HepG2 (cell line): ENCODE measurements around the gene RBM44. TPM values are rescaled to one million over a fixed set of nuclear protein-coding genes. Genes with fewer than 3 reads are reported as not detected.

Experiments used
- AHDC1 ChIP-seq: sonication (generic); formaldehyde crosslinking; IDR thresholded peaks from 2 replicates; pipeline ENCODE4 v1.5.1; 2020; ENCODE audit warnings: mild to moderate bottlenecking, missing genetic modification reagents, borderline replicate concordance
- CAMTA2 ChIP-seq: sonication (generic); formaldehyde crosslinking; IDR thresholded peaks from 2 replicates; pipeline ENCODE4 v1.4.0; 2020; ENCODE audit warnings: mild to moderate bottlenecking, missing genetic modification reagents, borderline replicate concordance
- ELK4 ChIP-seq: sonication (generic); formaldehyde crosslinking; IDR thresholded peaks from 2 replicates; pipeline ENCODE4 v1.9.0; 2021; ENCODE audit warnings: missing genetic modification reagents, borderline replicate concordance
- FOSL2 ChIP-seq: sonication (generic); formaldehyde crosslinking; IDR thresholded peaks from 2 replicates; pipeline ENCODE4 v1.4.0; 2020; ENCODE audit warnings: missing genetic modification reagents
- MATR3 ChIP-seq: sonication (generic); formaldehyde crosslinking; IDR thresholded peaks from 2 replicates; pipeline ENCODE4 v1.4.0; 2020; ENCODE audit warnings: missing genetic modification reagents
- PHF5A ChIP-seq: IDR thresholded peaks from one replicate; pipeline ENCODE4 v1.6.1; 2018; ENCODE audit warnings: low read depth, missing genetic modification reagents; ENCODE audit not compliant: unreplicated experiment
- RBFOX2 ChIP-seq: fragments of 200-400 bp; formaldehyde crosslinking; IDR thresholded peaks from 2 replicates; pipeline ENCODE4 v1.6.1; 2017; ENCODE audit warnings: low read depth, mild to moderate bottlenecking, low read length
- SMAD9 ChIP-seq: sonication (generic); formaldehyde crosslinking; IDR thresholded peaks from 2 replicates; pipeline ENCODE4 v1.5.1; 2020; ENCODE audit warnings: mild to moderate bottlenecking, missing genetic modification reagents
- ZEB1 ChIP-seq: IDR thresholded peaks from 2 replicates; pipeline ENCODE4 v1.6.1; 2012; ENCODE audit warnings: mild to moderate bottlenecking, low read depth, inconsistent platforms; ENCODE audit not compliant: insufficient replicate concordance
- ZFP36L2 ChIP-seq: sonication (generic); formaldehyde crosslinking; IDR thresholded peaks from 2 replicates; pipeline ENCODE4 v1.4.0; 2020; ENCODE audit warnings: missing genetic modification reagents
- ZNF121 ChIP-seq: sonication (generic); formaldehyde crosslinking; IDR thresholded peaks from 2 replicates; pipeline ENCODE4 v1.5.0; 2020; ENCODE audit warnings: mild to moderate bottlenecking, missing genetic modification reagents
- ZNF160 ChIP-seq: sonication (generic); formaldehyde crosslinking; IDR thresholded peaks from 2 replicates; pipeline ENCODE4 v1.8.0; 2022; ENCODE audit warnings: mild to moderate bottlenecking, inconsistent platforms, missing genetic modification reagents
- ZNF232 ChIP-seq: sonication (generic); formaldehyde crosslinking; IDR thresholded peaks from 2 replicates; pipeline ENCODE4 v1.4.0; 2020; ENCODE audit warnings: missing genetic modification reagents, borderline replicate concordance
- ZNF552 ChIP-seq: sonication (generic); formaldehyde crosslinking; IDR thresholded peaks from 2 replicates; pipeline ENCODE4 v1.9.0; 2022; ENCODE audit warnings: missing genetic modification reagents, mild to moderate bottlenecking, borderline replicate concordance
- ZNF580 ChIP-seq: IDR thresholded peaks from 2 replicates; pipeline ENCODE4 v1.6.1; 2016; ENCODE audit warnings: low read depth, borderline replicate concordance
- ZNF629 ChIP-seq: sonication (generic); formaldehyde crosslinking; conservative IDR thresholded peaks from 2 replicates; pipeline ENCODE4 v1.5.0; 2020; ENCODE audit warnings: missing genetic modification reagents
- polyA plus RNA-seq, 8 experiments: library from polyadenylated mRNA; depleted of rRNA in 3 of 8; stranded (reverse) in 7 of 8; unstranded in 1 of 8; fragments of >200 nt; fragmentation: Illumina TruSeq in 4 of 8; extraction: Trizol in 4 of 8; gene quantifications; 2 replicates each; pipeline versions ENCODE4 v1.2.1 to v1.2.3, GENCODE V29; 2011 to 2016; ENCODE audit warnings: low read depth in 4 of 8, missing spikeins in 1 of 8, mixed read lengths in 1 of 8; ENCODE audit not compliant: insufficient read depth in 1 of 8
- total RNA-seq, 5 experiments: library from RNA; depleted of rRNA; stranded (reverse); fragments of >200 nt; fragmentation: Illumina TruSeq; extraction: Trizol; gene quantifications; 2 replicates each; pipeline ENCODE4 v1.2.3, GENCODE V29; 2016; ENCODE audit warnings: low read depth in 1 of 5
- TF ChIP-seq, protein P1 (sequence below): sonication (generic); formaldehyde crosslinking; conservative IDR thresholded peaks from 2 replicates; pipeline ENCODE4 v1.8.0; 2022; ENCODE audit warnings: missing genetic modification reagents

RBM44 gene
- total and polyA plus RNA-seq, 2 of the 13 experiments (the other 11 are each of a cell fraction or from before 2014, with no cell fraction given): 0.13 to 0.50 TPM

- TF ChIP-seq ZEB1: no peak
- 0 out of 2 replicates have a peak, but pooled peaks have one; percentile 19 for TF ChIP-seq FOSL2 (CRISPR knock-in tag)
- no peak for TF ChIP-seq ZFP36L2 (CRISPR knock-in tag)
- no peak for TF ChIP-seq CAMTA2
- no peak for TF ChIP-seq SMAD9 (CRISPR knock-in tag)
- no peak for TF ChIP-seq MATR3
- no peak for TF ChIP-seq RBFOX2
- no peak for TF ChIP-seq ELK4 (CRISPR knock-in tag)
- TF ChIP-seq ZNF232: no peak
- TF ChIP-seq, protein P1, sequence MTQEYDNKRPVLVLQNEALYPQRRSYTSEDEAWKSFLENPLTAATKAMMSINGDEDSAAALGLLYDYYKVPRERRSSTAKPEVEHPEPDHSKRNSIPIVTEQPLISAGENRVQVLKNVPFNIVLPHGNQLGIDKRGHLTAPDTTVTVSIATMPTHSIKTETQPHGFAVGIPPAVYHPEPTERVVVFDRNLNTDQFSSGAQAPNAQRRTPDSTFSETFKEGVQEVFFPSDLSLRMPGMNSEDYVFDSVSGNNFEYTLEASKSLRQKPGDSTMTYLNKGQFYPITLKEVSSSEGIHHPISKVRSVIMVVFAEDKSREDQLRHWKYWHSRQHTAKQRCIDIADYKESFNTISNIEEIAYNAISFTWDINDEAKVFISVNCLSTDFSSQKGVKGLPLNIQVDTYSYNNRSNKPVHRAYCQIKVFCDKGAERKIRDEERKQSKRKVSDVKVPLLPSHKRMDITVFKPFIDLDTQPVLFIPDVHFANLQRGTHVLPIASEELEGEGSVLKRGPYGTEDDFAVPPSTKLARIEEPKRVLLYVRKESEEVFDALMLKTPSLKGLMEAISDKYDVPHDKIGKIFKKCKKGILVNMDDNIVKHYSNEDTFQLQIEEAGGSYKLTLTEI (CRISPR knock-in tag): no peak
- no peak for TF ChIP-seq ZNF629
- TF ChIP-seq PHF5A (CRISPR knock-in tag): no peak
- TF ChIP-seq AHDC1 (CRISPR knock-in tag): no peak
- no peak for TF ChIP-seq ZNF552 (CRISPR knock-in tag)
- TF ChIP-seq ZNF160 (CRISPR knock-in tag): 0 out of 2 replicates have a peak, but pooled peaks have one; percentile 42
- no peak; the same call in 1 of the 2 replicates for TF ChIP-seq ZNF580 (CRISPR knock-in tag)
- no peak for TF ChIP-seq ZNF121 (CRISPR knock-in tag)
These were observed 23.6 kb upstream of the RBM44 start (continued) for GRCh38 chr2:237774811-237775553.
